T-helper 2 cell treated with Interferon-gamma antibody and Interleukin-4, amounts not matched to agents 100 ng/mL and 5 ng/mL, for 36 hours (primary cell): ENCODE results near the gene WDR59. TPM values are rescaled to one million over a fixed set of nuclear protein-coding genes. Genes with fewer than 3 reads are reported as not detected.

Source experiments
- total RNA-seq: library from RNA; stranded (reverse); gene quantifications from 2 replicates; pipeline ENCODE4 v1.2.3, GENCODE V29; 2022

The WDR59 gene
- total RNA-seq, 1 donor from 2014 or later = 65.8 TPM

Other genes with a start within 250 kb of the WDR59 start
- 0.34 and 0.75 TPM in 2 replicates for gene FA2H, start 210.3 kb downstream of the WDR59 start, total RNA-seq
- 17.3 and 17.6 TPM in 2 replicates for gene ZNRF1, start 13.9 kb upstream of the WDR59 start, total RNA-seq
- gene LDHD, start 131.7 kb upstream of the WDR59 start, total RNA-seq = 0.16 and 0.34 TPM in 2 replicates
- 11.4 and 11.7 TPM in 2 replicates for gene ZFP1, start 163.4 kb upstream of the WDR59 start, total RNA-seq
- not detected in 2 replicates for gene CTRB2, start 222.0 kb upstream of the WDR59 start, total RNA-seq
- not detected in 2 replicates for gene CTRB1, start 233.9 kb upstream of the WDR59 start, total RNA-seq